AG09309 (cell line): ENCODE results near the gene HSD17B8.

Experiments
- DNase-seq: peaks from one replicate; pipeline ENCODE4 v3.0.0-alpha.2; 2010; ENCODE audit warnings: low read depth
- H3K4me3 ChIP-seq: 2 replicates; pipeline ENCODE4 v1.5.1; 2011; ENCODE audit warnings: mild to moderate bottlenecking, low read depth, low read length, moderate library complexity; ENCODE audit not compliant: control insufficient read depth
- CTCF ChIP-seq: IDR thresholded peaks from 2 replicates; pipeline ENCODE4 v1.5.1; 2011; ENCODE audit warnings: mild to moderate bottlenecking, low read depth, low read length, inconsistent platforms; ENCODE audit not compliant: insufficient read depth, control insufficient read depth; ENCODE audit errors: missing control alignments

Gene HSD17B8

GRCh38 chr6:33241968-33242367 is 37.5 kb downstream of the HSD17B8 start:
- H3K4me3 ChIP-seq = no peak overlapping the region
- TF ChIP-seq CTCF = no peak
- no peak for DNase-seq

DNA sequence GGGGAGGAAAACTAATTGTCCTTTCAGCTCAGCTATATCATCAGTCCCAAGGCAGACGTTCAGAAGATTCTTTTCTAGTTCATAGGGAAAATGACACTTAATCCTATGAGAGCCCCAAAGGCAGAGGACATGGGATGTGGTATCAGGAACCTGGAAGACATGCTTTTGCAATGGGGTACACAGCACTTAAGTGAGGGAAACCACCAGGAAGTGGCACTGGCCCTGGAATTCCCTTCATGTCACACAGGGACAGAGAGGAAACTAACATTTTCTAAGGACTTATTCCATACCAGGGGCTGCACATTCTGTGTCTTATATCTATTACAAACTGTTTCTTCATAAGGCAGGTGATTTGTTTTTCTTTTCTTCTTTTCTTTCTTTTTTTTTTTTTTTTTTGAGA is 39.0 kb downstream of the HSD17B8 start:
- no peak overlapping the region for H3K4me3 ChIP-seq
- no peak for TF ChIP-seq CTCF
- no peak for DNase-seq

GRCh38 chr6:33247977-33248642 is 43.7 kb downstream of the HSD17B8 start:
- peak; percentile 88 for TF ChIP-seq CTCF
- DNase-seq = no peak
- H3K4me3 ChIP-seq = peak overlapping the region; percentile 60

DNA sequence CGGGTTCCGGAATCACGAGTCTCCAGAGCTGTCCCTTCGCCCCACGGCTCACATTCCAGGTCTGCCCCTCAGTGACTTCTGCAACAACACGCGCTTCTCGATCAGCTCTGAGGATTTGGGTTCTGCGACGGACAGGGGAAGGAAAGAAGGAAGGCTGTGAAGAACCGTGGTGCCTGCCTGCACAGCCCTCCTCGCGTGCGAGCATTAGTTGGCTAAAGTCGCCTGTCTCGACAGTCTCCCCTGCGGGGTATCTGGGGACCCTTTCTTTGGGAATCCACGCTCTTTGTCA is 44.1 kb downstream of the HSD17B8 start:
- DNase-seq = no peak
- no peak for TF ChIP-seq CTCF
- H3K4me3 ChIP-seq = peak overlapping the region; percentile 60

GRCh38 chr6:33248932-33249731 is 44.7 kb downstream of the HSD17B8 start:
- peak; percentile 95 for DNase-seq
- TF ChIP-seq CTCF = no peak
- peak overlapping the region; percentile 60 for H3K4me3 ChIP-seq

- DNase-seq = no peak
- peak overlapping the region; percentile 57 for H3K4me3 ChIP-seq
- TF ChIP-seq CTCF = no peak
Measured at GRCh38 chr6:33249732-33250630, 45.5 kb downstream of the HSD17B8 start.
